Effector memory CD4-positive, alpha-beta T cell (primary cell): ENCODE data around the gene CHST6.
A peak's percentile ranks its signal among the peaks of the same experiment; 100 is the strongest.
"Not testable (repeated sequence)": the region's sequence is repeated elsewhere in the genome, so short reads cannot be mapped to it uniquely, and the experiment has no call there.

Source experiments
- DNase-seq, 3 donors: peaks; one replicate each; pipeline ENCODE4 v3.0.0-alpha.2; 2020
- H3K27ac ChIP-seq: 2 replicates; pipeline ENCODE4 v1.7.0; 2013; ENCODE audit warnings: mild to moderate bottlenecking, low read length, moderate library complexity; ENCODE audit not compliant: insufficient read depth, poor library complexity, severe bottlenecking
- H3K27me3 ChIP-seq: replicated peaks from 2 replicates; pipeline ENCODE4 v1.7.0; 2013; ENCODE audit warnings: mild to moderate bottlenecking, low read length; ENCODE audit not compliant: insufficient read depth, control insufficient read depth, poor library complexity, severe bottlenecking
- H3K36me3 ChIP-seq: 2 replicates; pipeline ENCODE4 v1.7.0; 2013; ENCODE audit warnings: mild to moderate bottlenecking, low read length, moderate library complexity; ENCODE audit not compliant: control insufficient read depth, insufficient read depth
- H3K4me1 ChIP-seq: 2 replicates; pipeline ENCODE4 v1.7.0; 2013; ENCODE audit warnings: low read length, mild to moderate bottlenecking; ENCODE audit not compliant: control insufficient read depth, insufficient read depth, poor library complexity, severe bottlenecking
- H3K4me3 ChIP-seq: 2 replicates; pipeline ENCODE4 v1.7.0; 2013; ENCODE audit warnings: low read length, low read depth, mild to moderate bottlenecking; ENCODE audit not compliant: insufficient read depth, poor library complexity, severe bottlenecking
- H3K9me3 ChIP-seq: 2 replicates; pipeline ENCODE4 v1.7.0; 2013; ENCODE audit warnings: mild to moderate bottlenecking, low read length, moderate library complexity; ENCODE audit not compliant: control insufficient read depth

Gene CHST6

DNA sequence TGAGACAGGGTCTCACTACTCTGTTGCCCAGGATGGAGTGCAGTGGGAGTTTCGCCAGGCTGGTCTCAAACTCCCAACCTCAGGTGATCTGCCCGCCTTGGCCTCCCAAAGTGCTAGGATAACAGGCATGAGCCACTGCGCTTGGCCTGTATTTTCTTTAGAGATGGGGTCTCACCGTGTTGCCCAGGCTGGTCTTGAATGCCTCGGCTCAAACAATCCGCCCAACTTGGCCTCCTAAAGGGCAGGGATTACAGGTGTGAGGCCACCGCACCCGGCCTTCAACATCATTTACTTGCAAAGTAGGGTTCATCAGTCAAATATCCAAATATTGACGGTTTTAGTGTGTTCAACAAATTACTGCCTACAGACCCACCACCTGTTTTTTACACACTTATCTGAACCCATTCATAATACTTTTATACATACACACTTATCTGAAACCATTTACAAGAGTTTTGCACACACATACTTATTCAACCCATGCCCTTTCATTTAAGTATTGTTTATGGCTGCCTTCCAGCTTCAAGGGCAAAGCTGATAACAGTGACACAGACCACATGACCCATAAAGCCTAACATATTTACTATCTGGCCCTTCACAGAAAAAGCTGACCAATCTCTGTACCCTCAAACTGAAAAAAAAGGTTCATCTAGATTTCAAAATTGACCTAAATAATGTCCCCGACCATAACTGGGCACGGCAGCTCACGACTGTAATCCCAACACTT lies 42.6 kb downstream of the CHST6 start:
- Histone ChIP-seq H3K9me3 (no peaks in the 10 kb centered on the region), H3K36me3 (peaks cover 19% of the 10 kb centered on the region), H3K4me1 (no peaks in the 10 kb centered on the region), H3K4me3 (no peak overlapping the region), H3K27ac (no peak overlapping the region), H3K27me3 (no peaks in the 10 kb centered on the region)
- no peak for DNase-seq

DNA sequence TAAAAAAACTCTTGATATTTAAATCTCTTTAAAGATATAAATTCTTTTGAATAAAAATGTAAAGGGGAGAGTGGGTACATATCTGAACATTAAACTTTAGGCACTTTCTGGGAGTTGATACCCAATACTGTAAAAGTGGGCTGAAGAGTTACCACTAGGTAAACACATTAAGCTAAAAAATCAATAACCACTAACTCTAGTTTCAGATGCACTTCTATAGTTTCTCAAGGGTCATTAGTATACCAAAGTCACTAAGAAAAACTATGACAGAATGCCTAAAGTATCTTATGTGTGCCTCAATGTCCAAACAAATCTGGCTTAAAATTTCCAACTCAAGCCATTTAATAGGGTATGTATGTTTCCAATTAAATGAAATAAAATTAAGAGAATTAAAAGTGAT lies 48.8 kb downstream of the CHST6 start:
- H3K4me1 ChIP-seq = no peaks in the 10 kb centered on the region
- DNase-seq = no peak
- H3K4me3 ChIP-seq = no peak overlapping the region
- peaks cover 20% of the 10 kb centered on the region for H3K36me3 ChIP-seq
- no peaks in the 10 kb centered on the region for H3K9me3 ChIP-seq
- H3K27me3 ChIP-seq = no peaks in the 10 kb centered on the region
- no peak overlapping the region for H3K27ac ChIP-seq

DNA sequence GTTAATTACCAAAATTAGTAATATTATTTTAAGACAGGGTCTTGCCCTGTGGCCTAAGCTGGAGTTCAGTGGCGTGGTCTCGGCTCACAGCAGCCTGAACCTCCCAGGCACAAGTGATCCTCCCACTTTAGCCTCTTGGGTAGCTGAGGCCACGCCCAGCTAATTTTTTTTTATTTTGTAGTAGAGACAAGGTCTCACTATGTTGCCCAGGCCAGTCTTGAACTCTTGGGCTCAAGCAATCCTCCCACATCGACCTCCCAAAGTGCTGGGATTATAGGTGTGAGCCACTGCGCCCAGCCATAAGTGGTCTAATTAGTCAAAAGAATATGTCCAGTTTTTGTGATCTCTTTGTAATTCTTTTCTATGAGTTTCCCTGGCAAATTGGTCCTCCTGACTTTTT lies 49.9 kb downstream of the CHST6 start:
- Histone ChIP-seq H3K4me3 (no peak overlapping the region), H3K4me1 (no peaks in the 10 kb centered on the region), H3K9me3 (no peaks in the 10 kb centered on the region), H3K36me3 (peaks cover 13% of the 10 kb centered on the region), H3K27me3 (no peaks in the 10 kb centered on the region), H3K27ac (no peak overlapping the region)
- no peak for DNase-seq

DNA sequence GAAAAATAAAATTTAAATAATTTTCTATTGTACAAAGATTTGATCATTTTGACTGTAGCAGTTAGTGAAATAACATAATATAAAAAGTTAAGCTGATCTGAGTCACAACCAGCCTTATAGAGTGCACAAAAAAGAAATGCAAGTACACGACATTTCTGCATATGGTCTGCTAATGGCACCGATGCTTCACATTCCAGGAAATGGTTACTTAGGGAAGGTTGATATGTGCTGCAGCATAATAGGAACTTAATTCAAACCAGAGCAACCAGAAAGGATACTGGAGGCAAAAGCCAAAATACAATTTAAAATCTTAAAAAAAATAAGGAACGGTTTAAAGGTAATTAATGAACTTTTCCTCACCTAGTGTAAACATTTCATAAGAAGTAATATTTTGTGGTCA lies 51.9 kb downstream of the CHST6 start:
- peaks cover 10% of the 10 kb centered on the region for H3K36me3 ChIP-seq
- DNase-seq = no peak
- no peaks in the 10 kb centered on the region for H3K27me3 ChIP-seq
- H3K4me3 ChIP-seq = no peak overlapping the region
- no peaks in the 10 kb centered on the region for H3K9me3 ChIP-seq
- H3K27ac ChIP-seq = no peak overlapping the region
- no peaks in the 10 kb centered on the region for H3K4me1 ChIP-seq

DNA sequence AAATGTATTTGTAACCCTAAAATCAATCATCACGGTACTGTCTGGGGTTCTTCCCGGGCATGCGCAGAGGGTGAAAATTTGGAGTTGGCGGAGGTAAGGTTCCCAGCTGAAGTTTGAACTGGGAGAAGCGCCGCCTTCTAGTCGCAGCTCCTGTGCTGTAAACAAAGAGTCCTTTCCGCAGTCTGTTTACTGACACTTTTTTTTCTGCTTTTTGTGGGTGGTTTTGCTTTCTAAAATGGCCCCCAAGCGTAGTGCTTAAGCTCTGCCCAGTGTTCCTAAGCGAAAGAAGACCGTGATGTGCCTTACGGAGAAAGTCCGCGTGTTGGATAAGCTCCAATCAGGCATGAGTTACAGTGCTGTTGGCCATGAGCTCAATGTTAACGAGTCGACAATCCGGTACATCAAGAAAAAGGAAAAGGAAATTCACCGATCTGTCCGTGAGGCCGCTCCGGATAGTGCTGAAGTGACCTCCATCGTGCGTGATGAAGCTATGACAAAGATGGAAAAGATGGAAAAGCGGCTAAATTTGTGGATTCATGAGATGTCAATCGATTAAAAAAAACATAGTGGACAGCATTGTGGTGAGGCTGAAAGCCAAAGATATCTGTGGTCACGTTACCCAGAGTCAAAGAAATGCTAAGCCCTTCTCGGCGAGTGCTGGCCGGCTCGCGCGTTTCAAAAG lies 61.4 kb downstream of the CHST6 start:
- Histone ChIP-seq H3K27ac (peak overlapping the region; percentile 96), H3K9me3 (no peaks in the 10 kb centered on the region), H3K36me3 (no peaks in the 10 kb centered on the region), H3K4me3 (peak overlapping the region; percentile 63), H3K27me3 (no peaks in the 10 kb centered on the region), H3K4me1 (peaks cover 3% of the 10 kb centered on the region)
- DNase-seq = peak in 2 of 3 donors; percentile 55 to 70

DNA sequence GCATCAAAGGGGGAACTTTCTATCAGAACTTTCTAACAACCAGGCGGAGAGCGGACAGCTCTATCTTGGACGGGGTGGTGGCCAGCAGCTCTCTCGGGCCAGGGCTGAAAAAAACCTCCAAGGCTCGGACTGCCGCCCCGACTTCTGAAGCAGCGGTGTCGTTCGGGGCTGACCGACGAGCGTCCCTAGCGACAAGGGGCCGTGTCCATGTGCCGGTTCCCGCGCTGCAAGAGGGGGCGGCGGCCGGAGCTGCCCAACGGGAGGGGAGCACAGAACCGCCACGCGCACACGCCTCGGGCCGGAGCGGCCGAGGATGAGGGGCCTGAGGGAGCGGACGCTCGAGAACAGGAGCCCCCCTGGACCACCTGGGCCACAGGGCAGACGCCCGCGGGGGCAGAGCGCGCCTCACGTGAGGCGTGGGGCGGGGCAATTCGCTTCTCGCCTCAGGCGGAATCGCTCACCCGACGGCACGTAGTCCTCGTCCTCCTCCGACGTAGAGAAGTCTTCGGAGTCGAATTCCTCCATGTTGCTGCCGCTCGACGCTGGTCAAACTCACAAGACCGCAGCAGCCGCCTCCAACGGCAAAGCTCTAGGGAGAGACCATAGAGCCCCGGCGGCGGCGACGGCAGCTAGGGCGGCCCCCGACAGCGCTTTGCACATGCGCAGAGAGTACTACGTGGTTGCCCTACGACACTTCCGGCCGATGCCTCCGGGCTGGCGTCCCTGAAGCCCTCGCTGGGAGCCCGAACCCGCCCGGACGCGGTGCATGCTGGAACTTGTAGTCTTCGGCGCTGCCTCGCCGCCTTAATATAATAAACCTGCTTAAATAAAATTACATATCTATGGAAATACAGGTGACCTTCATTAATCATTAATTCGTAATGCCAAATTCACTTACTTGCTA lies 62.2 kb downstream of the CHST6 start, which contains the start of gene CFDP1:
Gene CFDP1 (minus strand): TSS at position 676 of the 904 bp plus-strand sequence. CDS start 151 bp downstream, at position 525.
- Histone ChIP-seq H3K4me1 (peaks cover 3% of the 10 kb centered on the region), H3K9me3 (no peaks in the 10 kb centered on the region), H3K27ac (peak within 1 kb of the TSS; percentile 96), H3K36me3 (no peaks in the 10 kb centered on the region), H3K4me3 (peak within 1 kb of the TSS; percentile 63), H3K27me3 (no peaks in the 10 kb centered on the region)
- DNase-seq = peak; percentile 90 to 94 (median 91)

DNA sequence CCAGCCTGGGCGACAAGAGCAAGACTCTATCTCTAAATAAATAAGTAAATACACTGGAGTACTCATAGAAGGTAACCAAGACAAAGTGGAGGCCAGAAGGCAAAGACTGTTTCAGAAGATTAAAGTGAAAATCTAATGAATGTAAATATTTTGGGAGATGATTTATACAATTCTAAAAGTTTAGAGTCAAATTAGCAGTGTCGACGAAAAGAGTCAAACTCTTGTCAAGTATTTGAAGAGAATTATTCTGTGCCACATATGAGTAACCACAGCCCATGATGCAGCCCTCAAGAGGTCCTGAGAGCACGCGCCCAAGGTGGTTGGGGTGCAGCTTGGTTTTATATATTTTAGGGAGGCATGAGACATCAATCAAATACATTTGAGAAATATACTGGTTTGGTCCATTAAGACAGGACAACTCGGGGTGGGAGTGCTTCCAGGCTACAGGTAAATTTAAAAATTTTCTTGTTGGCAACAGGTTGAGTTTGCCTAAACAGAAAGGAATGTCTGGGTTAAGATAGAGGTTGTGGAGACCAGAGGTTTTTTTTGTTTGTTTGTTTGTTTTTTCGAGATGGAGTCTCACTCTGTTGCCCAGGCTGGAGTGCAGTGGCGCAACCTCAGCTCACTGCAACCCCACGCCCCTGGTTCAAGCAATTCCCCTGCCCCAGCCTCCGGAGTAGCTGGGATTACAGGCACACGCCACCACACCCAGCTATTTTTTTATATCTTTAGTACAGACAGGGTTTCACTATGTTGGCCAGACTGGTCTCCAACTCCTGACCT lies 65.4 kb downstream of the CHST6 start:
- Histone ChIP-seq H3K4me3 (no peak overlapping the region), H3K36me3 (no peaks in the 10 kb centered on the region), H3K27ac (no peak overlapping the region), H3K27me3 (no peaks in the 10 kb centered on the region), H3K9me3 (no peaks in the 10 kb centered on the region), H3K4me1 (peaks cover 3% of the 10 kb centered on the region)
- no peak for DNase-seq

DNA sequence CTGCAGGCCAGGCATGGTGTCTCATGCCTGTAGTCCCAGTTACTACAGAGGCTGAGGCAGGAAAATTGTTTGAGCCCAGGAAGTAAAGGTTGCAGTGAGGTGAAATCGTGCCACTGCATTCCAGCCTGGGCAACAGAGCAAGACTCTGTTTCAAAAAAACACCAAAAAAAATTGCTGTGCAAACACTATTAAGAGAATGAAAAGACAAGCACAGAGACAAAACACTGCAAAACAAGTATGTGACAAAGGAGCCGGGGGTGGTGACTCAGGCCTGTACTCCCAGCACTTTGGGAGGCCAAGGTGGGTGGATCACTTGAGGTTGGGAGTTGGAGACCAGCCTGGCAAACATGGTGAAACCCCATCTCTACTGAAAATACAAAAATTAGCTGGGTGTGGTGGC lies 68.7 kb downstream of the CHST6 start:
- not testable (repeated sequence) for H3K27me3 ChIP-seq, H3K36me3 ChIP-seq, H3K4me3 ChIP-seq, H3K9me3 ChIP-seq, DNase-seq, H3K27ac ChIP-seq, H3K4me1 ChIP-seq

DNA sequence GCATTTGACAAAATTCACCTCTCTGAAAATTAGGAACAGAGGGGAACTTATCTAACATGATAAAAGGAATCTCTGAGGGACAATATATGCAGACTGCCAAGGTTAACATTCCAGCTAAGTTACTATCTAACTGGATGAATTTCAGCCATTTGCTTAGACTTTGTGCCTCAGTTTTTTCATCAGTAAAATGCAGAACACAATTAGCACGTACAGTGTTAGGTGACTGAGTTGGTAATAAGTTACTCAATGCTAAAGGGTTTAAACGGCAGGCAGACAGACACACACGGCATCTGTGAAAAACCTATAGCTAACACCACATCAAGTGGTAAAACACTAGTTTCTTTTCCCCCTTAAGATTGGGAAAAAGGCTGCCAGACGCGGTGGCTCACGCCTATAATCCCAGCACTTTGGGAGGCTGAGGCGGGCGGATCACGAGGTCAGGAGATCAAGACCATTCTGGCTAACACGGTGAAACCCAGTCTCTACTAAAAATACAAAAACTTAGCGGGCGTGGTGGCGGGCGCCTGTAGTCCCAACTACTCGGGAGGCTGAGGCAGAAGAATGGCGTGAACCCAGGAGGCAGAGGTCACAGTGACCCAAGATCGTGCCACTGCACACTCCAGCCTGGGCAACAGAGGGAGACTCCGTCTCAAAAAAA lies 71.0 kb downstream of the CHST6 start:
- not testable (repeated sequence) for H3K4me1 ChIP-seq, DNase-seq, H3K27ac ChIP-seq, H3K9me3 ChIP-seq, H3K4me3 ChIP-seq, H3K36me3 ChIP-seq, H3K27me3 ChIP-seq
